ENCODE results near the gene CDKL1. TPM values are rescaled to one million over a fixed set of nuclear protein-coding genes. Genes with fewer than 3 reads are reported as not detected.

Gene CDKL1
- total RNA-seq, 4 donors from 2014 or later: 11.2 to 17.7 (median 12.3) TPM

DNA sequence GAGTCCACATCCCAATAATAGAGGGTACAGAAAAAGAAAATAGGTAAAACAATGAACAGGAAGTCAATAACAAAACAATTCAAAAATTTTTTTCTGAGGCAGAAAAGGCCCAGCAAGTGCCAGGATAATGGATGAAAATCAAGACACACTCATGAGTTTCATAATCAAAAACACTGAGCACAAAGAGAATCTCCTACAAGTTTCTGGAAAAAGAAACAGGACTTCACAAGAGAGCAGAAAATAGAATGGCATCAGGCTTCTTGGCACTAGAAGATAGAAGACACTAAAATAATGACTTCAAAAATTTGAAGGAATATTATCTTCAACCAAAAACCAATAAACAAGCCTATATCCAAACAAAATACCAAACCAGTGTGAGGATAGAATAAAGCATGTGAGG lies 47.7 kb downstream of the CDKL1 start:
- Histone ChIP-seq H3K27me3 (no peaks in the 10 kb centered on the region), H3K36me3 (no peaks in the 10 kb centered on the region), H3K9me3 (no peaks in the 10 kb centered on the region), H3K4me3 (no peak overlapping the region), H3K27ac (replicated peaks in 1 of 4) (no peak overlapping the region), H3K4me1 (peaks cover 7 to 42% (median 37%) of the 10 kb centered on the region in 4 donors)
- intact Hi-C loops (cut with DNase I): loop anchor here (10.0 kb wide), 1 partner anchor 46 kb away; the partner anchor contains the start of gene CDKL1
- no peak for DNase-seq (ENCODE audit: extremely low spot score)
- TF ChIP-seq POLR2AphosphoS5 (IDR thresholded peaks at IDR 0.05) (no peak), POLR2A (IDR thresholded peaks at IDR 0.05; ENCODE audit: low read depth) (no peak), EP300 (IDR thresholded peaks at IDR 0.05) (no peak)
- TF ChIP-seq, protein P1, sequence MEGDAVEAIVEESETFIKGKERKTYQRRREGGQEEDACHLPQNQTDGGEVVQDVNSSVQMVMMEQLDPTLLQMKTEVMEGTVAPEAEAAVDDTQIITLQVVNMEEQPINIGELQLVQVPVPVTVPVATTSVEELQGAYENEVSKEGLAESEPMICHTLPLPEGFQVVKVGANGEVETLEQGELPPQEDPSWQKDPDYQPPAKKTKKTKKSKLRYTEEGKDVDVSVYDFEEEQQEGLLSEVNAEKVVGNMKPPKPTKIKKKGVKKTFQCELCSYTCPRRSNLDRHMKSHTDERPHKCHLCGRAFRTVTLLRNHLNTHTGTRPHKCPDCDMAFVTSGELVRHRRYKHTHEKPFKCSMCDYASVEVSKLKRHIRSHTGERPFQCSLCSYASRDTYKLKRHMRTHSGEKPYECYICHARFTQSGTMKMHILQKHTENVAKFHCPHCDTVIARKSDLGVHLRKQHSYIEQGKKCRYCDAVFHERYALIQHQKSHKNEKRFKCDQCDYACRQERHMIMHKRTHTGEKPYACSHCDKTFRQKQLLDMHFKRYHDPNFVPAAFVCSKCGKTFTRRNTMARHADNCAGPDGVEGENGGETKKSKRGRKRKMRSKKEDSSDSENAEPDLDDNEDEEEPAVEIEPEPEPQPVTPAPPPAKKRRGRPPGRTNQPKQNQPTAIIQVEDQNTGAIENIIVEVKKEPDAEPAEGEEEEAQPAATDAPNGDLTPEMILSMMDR (IDR thresholded peaks at IDR 0.05): no peak

- intact Hi-C loops (cut with DNase I): loop anchor here (10.0 kb wide), 1 partner anchor 47 kb away; the partner anchor contains the start of gene CDKL1
- H3K4me1 ChIP-seq: peaks cover 17 to 56% (median 50%) of the 10 kb centered on the region in 4 donors
- DNase-seq (ENCODE audit: extremely low spot score): no peak
- H3K4me3 ChIP-seq: no peak overlapping the region
- no peaks in the 10 kb centered on the region for H3K36me3 ChIP-seq
- H3K27me3 ChIP-seq: no peaks in the 10 kb centered on the region
- whole genome bisulfite sequencing: 7% methylated on average over 1 of the region's 1 CpG
- H3K27ac ChIP-seq (replicated peaks in 1 of 4): no peak overlapping the region
- no peaks in the 10 kb centered on the region for H3K9me3 ChIP-seq
- TF ChIP-seq POLR2A (IDR thresholded peaks at IDR 0.05; ENCODE audit: low read depth): no peak
- TF ChIP-seq POLR2AphosphoS5 (IDR thresholded peaks at IDR 0.05): no peak
- TF ChIP-seq, protein P1 (IDR thresholded peaks at IDR 0.05): no peak
- no peak for TF ChIP-seq EP300 (IDR thresholded peaks at IDR 0.05)
These were observed 49.2 kb downstream of the CDKL1 start for GRCh38 chr14:50347521-50347920.

DNA sequence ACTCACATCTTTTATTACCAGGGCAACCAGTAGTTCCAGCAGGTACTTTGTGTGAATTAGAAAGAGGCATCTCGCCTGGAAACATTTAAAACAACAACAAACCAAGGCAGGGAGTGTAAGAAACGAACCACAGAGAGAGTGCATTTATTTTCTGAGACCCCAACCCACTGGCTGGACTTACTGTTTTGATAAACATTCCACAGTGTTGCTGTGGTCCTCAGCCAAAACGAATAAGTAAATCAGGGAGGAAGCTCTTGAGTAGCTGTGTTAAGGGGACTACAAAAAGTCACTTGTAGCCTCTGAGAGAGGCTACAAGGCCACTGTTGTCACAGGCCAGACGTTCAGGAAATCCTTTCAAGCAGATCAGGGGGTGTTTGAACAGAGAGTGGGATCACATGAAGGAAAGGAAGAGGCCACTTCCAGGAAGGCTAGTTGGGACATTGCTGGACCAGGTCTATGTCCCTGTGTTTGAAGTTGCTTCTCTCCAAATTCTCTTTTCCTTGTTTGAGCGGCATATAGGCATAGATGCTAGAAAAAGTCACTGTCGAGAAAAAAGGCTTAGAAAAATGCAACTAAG lies 50.7 kb downstream of the CDKL1 start:
- TF ChIP-seq, protein P1 (IDR thresholded peaks at IDR 0.05): no peak
- TF ChIP-seq POLR2A (IDR thresholded peaks at IDR 0.05; ENCODE audit: low read depth) (no peak), EP300 (IDR thresholded peaks at IDR 0.05) (no peak), POLR2AphosphoS5 (IDR thresholded peaks at IDR 0.05) (no peak)
- 58% methylated on average over 6 of the region's 6 CpGs for WGBS
- Histone ChIP-seq H3K27ac (replicated peaks in 1 of 4) (peak overlapping the region in 3 of 4 donors; percentile 18 to 41 (median 19)), H3K4me3 (no peak overlapping the region), H3K9me3 (no peaks in the 10 kb centered on the region), H3K4me1 (peaks cover 26 to 63% (median 59%) of the 10 kb centered on the region in 4 donors), H3K27me3 (no peaks in the 10 kb centered on the region), H3K36me3 (no peaks in the 10 kb centered on the region)
- DNase-seq (ENCODE audit: extremely low spot score): no peak
- intact Hi-C loops (cut with DNase I): loop anchor here (10.0 kb wide), 1 partner anchor 49 kb away; the partner anchor contains the start of gene CDKL1

GRCh38 chr14:50344876-50345563 lies 51.7 kb downstream of the CDKL1 start:
- TF ChIP-seq POLR2AphosphoS5 (IDR thresholded peaks at IDR 0.05): no peak
- TF ChIP-seq, protein P1 (IDR thresholded peaks at IDR 0.05): no peak
- TF ChIP-seq POLR2A (IDR thresholded peaks at IDR 0.05; ENCODE audit: low read depth): no peak
- no peak for TF ChIP-seq EP300 (IDR thresholded peaks at IDR 0.05)
- H3K27ac ChIP-seq (replicated peaks in 1 of 4): peak overlapping the region in 3 of 4 donors; percentile 13 to 57 (median 13)
- intact Hi-C loops (cut with DNase I): loop anchor here (10.0 kb wide), 1 partner anchor 50 kb away; the partner anchor contains the start of gene CDKL1
- H3K27me3 ChIP-seq: no peaks in the 10 kb centered on the region
- peaks cover 0 to 2% (median 0%) of the 10 kb centered on the region in 4 donors for H3K36me3 ChIP-seq
- 39% methylated on average over 4 of the region's 4 CpGs for WGBS
- H3K4me3 ChIP-seq: no peak overlapping the region
- DNase-seq (ENCODE audit: extremely low spot score): no peak
- H3K9me3 ChIP-seq: no peaks in the 10 kb centered on the region
- peaks cover 26 to 62% (median 59%) of the 10 kb centered on the region in 4 donors for H3K4me1 ChIP-seq
